GM23338 (cell line): Measurements from ENCODE around the gene BPTF.

ENCODE experiments used
- CTCF ChIP-seq, 2 experiments: fragments of 200-600 bp in 1 of 2; sonication (generic) in 1 of 2; conservative IDR thresholded peaks; 2 replicates each; pipeline versions ENCODE4 v1.5.1 to v1.6.1; 2016 to 2017; ENCODE audit warnings: antibody characterized with exemption in 2 of 2, low read depth in 2 of 2, mild to moderate bottlenecking in 2 of 2, moderate library complexity in 1 of 2
- EZH2 ChIP-seq: fragments of 200-600 bp; sonication (generic); IDR thresholded peaks from one replicate; pipeline ENCODE4 v1.8.0; 2017; ENCODE audit warnings: antibody characterized with exemption, mild to moderate bottlenecking, low read depth; ENCODE audit not compliant: unreplicated experiment
- POLR2AphosphoS5 ChIP-seq: IDR thresholded peaks from 2 replicates; pipeline ENCODE4 v1.6.1; 2016; ENCODE audit warnings: antibody characterized with exemption, low read depth
- REST ChIP-seq: IDR thresholded peaks from one replicate; pipeline ENCODE4 v1.6.1; 2018; ENCODE audit warnings: antibody characterized with exemption; ENCODE audit not compliant: unreplicated experiment

DNA sequence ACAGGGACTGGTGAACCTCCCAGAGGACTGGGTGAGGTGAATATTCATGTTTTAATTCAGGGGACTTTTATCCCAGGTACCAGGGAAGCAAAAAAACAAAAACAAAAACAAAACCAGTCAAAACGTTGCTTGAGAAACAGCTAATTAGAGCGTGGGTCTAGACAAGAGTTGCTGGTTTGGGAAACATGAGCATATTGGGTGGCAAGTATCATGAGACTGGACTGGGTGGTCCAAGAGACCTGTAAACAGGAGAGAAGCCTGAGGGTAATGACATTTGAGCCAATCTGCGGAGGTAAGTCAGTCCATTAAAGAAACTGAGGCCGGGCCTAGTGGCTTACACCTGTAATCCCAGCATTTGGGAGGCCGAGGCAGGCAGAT is 11.5 kb upstream of the BPTF start:
- TF ChIP-seq CTCF (conservative IDR thresholded peaks at IDR 0.05; ENCODE audit: low read depth in 2 of 2) (no peak), REST (no peak), EZH2 (no peak), POLR2AphosphoS5 (no peak)
